GM19238 (cell line): ENCODE data around the gene DCHS1.

Experiments used
- DNase-seq: peaks from one replicate; pipeline ENCODE4 v3.0.0; 2011; ENCODE audit warnings: low spot score; ENCODE audit not compliant: insufficient read length

Gene DCHS1

DNA sequence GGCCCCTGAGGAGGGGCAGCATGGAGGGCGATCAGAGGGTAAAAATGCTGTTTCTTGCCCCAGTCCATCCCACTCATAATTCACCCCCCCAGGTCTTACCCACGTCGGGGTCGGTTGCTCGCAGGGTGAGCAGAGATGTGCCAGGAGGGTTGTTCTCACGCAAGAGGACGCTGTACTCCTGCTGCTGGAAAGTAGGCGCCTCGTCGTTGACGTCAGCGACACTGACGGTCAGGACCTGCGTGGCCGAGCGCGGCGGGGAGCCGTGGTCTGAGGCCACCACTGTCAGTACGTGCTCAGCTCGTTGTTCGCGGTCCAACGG is 26.1 kb downstream of the DCHS1 start:
- DNase-seq: no peak

DNA sequence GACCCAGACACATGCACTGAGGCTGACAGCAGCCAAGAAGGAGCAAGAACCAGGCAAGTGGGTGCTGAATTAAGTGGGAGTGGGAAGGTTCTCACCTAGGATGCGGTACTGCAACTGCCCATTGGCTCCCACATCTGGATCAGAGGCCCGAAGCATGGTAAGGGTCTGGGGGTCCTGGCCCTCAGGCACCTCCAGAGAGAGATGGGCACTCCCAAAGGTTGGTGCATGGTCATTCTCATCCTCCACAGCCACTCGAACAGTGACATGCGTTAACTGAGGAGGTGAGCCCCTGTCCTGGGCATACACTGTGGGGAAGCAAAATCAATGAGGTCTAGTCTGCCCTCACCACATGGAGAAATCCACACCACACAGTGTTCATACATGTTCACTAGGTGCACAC is 27.1 kb downstream of the DCHS1 start:
- DNase-seq: no peak

DNA sequence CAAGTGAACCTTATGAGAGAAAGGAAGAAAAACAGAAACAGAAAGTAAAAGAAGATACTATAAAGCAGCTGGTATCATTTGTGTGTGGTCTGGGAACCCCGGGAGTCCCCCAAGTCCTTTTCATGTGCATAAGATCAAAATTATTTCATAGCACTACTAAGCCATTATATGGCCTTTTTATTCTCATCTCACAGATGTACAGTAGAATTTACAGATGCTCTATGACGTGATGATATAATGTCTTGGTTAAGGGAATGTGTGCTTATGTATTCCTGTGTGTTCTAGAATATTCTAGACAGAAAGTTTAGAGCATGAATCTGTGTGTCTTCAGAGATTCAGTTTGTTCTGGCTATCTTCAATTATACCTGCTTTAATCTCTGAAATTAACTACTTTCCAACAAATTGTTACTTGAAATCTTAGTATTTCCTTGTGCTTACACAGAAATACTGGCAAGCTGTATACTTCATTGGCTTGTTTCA is 27.8 kb downstream of the DCHS1 start:
- DNase-seq: peak; percentile 67

DNA sequence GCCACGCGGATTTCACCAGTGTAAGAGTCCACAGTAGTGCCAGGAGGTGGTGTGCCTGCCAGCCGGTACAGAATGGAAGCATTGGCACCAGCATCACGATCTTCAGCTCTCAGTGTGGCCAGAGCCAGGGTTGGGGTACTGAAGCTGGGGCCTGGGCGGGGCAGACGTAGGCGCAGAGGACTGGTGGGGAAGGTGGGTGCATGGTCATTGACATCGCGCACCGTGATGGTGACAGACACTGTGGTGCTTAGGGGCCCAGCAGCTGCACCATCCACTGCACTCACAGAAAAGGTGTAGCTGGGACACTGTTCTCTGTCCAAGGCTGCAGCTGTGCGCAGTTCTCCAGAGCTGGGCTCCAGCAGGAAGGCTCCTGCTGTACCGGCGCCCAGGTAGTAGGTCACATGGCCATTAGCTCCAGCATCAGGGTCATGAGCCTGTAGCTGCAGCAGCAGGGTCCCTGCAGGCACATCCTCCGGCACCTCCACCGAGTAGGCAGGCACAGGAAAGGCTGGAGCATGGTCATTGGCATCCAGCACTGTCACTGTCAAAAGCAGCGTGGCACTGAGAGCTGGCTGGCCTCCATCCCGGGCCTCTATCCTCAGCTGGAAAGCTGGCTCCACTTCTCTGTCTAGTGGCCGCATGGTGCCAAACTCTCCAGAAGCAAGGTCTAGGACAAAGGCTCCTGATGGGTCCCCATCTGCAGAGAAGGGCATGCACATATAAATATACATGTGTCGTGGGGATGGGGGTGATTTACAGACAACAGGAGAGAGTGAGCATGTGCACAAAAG is 28.4 kb downstream of the DCHS1 start:
- no peak for DNase-seq

DNA sequence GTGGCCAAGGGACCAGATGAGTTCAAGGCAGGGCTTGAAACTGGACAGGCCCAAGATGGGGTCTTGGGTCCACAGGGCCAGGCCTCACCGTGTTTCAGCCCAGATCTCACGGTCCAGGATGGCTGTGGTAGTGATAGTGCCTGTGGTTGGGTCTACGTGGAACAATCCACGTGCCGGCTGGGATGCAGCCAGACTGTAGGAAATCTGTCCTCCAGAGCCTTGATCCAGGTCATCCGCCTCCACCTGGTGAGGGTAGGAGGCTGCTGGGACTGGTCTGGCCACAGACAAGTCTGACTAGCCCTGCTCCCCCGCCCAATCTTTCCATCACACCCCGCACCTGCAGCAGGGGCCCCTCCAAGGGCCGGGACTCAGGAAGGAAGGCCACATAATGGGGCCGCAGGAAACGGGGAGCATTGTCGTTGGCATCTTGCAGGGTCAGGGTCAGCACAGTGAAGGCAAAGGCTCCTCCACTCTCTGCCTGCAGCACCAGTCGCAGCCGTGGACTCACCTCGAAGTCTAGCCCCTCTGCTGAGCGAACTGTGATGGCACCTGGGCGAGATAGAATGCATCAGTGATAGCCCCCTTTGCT is 29.7 kb downstream of the DCHS1 start:
- DNase-seq: no peak

DNA sequence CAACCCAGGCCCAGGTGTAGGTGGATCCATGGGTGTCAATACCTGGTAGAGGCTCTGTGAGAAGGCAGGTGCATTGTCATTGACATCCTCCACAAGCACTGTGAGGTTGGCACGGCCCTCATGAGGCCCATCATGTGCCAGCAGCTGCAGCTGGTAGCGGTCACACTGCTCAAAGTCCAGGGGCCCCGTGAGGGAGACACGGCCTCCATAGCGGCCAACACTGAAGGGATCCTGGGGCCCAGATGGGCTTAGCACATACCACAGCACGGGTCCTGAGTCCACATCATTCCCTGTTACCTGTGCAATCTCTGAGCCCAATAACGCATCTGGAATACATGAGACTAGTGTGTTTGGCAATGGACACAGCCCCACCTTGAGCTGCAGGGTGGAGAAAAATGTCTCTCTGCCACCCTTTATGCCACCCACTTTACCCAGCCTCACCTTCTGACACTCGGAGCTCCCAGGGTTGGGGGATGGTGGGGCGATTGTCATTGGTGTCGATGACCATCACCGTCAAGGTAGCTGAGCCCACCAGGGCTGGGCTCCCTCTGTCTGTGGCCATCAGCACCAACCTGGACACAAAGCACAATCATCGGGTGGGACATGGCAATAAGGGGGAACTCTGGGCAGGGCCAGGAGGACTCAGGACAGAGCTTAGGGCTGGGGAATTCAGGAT is 30.3 kb downstream of the DCHS1 start:
- no peak for DNase-seq

GRCh38 chr11:6623391-6624363 is 31.9 kb downstream of the DCHS1 start:
- DNase-seq: no peak

GRCh38 chr11:6622261-6623171 is 33.1 kb downstream of the DCHS1 start:
- no peak for DNase-seq

DNA sequence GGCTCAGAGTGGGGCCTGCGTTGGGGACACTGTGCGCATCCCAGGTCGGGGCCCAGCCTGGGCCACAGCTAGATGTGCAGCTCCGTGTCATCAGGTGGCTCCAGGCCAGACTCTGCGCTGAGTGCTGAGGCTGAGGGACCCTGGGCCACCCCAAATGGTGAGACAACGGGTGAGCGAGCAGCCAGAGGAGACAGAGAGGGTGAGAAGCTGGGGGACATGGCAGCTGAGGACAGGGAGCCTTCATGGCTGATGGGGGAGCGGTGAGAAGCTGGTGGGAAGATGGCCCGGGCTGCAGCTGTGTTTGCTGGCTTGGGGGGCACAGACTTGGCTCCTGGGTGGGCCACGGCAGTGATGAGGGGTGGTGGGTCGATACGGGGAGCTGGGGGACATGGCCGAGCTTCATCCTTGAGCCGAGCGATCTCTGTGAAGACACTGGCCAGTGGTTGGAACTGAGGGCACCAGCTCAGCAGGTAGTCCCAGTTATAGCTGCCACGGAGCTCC is 33.8 kb downstream of the DCHS1 start:
- no peak for DNase-seq

DNA sequence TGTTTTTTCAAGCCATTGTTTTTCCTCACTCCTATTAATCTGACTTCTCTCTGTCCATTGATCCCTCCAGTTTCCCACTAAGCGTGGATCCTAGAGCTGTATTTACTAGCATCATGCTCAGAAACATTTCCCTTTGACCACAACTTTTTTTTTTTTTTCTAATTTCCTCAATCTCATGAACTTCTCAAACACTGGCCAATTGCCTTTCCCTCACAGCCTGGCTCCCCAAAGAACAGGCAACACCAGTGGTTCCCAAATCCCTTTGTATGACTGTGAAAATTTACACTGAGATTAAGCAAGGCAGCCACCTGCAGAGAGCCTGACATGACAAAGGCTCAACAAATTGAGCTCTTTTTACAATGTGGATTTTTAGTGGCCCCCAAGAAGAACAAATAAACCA is 35.0 kb downstream of the DCHS1 start:
- no peak for DNase-seq

DNA sequence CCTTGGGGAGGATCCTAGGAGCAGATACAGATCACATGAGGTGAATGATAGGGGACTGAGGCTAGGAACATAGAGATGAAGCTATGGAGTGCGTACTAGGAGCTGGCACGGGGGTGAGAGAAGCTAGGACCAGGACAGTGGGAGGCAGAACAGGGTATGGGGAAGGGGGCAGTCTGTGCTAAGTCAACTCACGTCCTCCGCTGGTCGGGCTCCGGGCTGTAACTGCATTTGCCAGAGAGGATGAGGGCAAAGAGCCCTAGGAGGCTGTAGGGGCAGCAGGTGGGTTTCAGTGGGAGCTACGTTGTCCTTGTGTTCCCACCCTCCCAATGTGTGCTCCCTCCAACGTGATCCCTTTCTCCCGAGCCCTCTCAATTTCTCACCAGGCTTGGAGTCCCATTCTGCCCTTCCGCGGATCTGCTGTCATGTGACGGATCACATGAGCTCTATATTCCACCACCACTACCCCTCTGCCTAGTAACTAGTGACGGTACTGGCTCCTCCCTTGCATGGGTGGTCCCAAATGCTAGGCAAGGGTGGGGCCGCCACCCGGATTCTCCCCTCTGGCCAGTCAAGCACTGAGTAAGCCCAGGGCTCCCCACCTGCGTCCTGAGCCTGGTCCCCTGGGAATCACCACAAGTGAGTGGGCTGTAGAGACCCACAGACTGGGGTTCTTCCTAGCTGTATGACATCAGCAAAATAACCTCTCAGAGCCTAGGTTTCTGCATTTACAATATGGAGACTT is 36.4 kb downstream of the DCHS1 start, which contains the start of gene TPP1:
TPP1 (minus strand) TSS at position 419 of the 742 bp plus-strand sequence; CDS start at position 397, 22 bp downstream.
- DNase-seq: peak; percentile 98

GRCh38 chr11:6618117-6619003 is 37.2 kb downstream of the DCHS1 start:
- no peak for DNase-seq

DNA sequence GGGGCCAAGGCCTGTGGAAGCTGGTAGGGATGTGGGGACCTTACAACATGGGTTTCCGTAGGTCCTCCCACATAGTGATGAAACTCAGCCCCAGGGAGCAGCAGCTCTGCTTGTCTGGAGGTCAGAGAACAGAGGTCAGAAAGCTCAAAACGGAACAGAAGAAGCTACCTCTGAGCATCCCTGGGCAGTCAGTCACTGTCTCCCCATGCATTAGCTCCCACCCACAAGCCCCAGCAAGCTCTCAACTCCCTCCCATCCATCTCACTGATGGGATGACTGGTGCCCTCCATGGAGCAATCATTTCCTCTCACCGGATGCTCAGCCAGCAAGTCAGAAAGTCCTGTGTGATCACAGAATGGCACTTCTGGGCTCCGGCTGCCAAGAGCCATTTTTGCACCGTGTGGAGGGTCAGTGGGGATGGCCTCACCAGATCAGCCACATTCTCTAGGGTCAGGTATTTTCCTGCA is 38.3 kb downstream of the DCHS1 start:
- no peak for DNase-seq

DNA sequence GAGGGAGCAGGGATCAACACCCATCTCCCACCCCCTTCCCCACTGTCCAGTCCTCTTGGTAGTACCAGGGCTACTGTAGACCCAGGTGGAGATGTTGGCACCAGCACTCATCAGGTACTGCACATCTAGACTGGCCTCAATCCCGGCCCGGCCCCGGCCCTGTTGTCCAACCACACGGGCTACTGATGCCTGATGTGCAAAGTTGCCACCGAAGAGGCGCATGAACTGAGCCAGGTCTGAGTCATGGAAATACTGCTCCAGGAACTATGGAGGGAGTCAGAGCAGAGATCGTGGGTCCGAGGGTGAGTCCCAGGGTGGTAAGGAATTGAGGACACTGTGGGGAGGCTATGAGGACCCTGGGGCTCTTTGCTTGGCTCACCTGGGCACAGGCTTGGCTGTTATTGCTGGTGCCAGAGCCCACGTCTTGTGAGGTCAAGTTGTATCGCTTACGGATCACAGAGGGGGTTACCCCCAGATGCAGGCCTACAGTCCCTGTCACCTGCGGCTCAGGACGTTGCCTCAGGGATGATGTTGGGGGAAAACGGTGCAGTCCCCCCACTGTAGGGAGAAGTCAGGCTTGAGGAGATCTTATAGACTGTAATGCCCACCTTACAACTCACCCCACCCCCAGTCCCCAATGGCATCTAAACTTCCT is 38.9 kb downstream of the DCHS1 start:
- DNase-seq: no peak

- no peak for DNase-seq
Observed at GRCh38 chr11:6615882-6616585, 39.6 kb downstream of the DCHS1 start.

- DNase-seq: no peak
Observed at GRCh38 chr11:6615046-6615445, 40.6 kb downstream of the DCHS1 start.

DNA sequence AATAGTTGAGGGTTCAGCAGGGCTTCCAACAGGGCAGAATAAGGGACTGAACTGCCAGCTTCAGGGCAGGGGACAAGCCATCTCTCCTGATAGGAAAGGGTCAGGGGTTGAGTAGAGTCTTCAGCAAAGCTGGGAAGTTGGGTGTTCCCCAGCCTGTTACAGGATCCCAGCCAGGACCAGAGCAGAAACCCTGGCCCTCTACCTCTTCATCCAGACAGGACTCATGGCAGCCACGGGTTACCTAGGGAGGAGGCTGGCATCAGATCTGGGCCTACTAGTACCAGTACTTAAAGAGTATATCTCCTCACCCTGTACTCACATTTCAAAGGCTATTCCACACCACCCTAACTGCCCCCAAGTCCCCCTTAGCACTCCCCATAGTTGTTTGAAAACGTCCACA is 41.2 kb downstream of the DCHS1 start:
- DNase-seq: no peak
